Superior temporal gyrus (tissue), 1 donor: Measurements from ENCODE around the gene E2F2.

Experiments
- DNase-seq: peaks from one replicate; pipeline ENCODE4 v3.0.0-alpha.2; 2016; ENCODE audit errors: extremely low spot score

The E2F2 gene

GRCh38 chr1:23462766-23463165 lies 68.3 kb downstream of the E2F2 start:
- DNase-seq: no peak

DNA sequence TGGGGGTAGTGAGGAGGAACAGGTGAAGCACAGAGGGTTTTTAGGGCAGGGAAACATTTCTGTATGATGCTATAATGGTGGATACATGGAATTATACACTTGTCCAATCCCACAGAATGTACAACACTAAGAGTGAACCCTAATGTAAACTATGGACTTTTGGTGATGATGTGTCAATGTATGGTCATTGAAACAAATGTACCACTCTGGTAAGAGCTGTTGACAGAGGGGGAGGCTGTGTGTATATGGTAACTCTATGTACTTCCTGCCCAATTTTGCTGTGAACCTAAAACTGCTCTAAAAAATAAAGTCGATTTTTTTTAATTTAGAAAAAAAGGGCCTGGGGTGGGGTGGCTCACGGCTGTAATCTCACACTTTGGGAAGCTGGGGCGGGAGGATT lies 70.0 kb downstream of the E2F2 start:
- DNase-seq: no peak

DNA sequence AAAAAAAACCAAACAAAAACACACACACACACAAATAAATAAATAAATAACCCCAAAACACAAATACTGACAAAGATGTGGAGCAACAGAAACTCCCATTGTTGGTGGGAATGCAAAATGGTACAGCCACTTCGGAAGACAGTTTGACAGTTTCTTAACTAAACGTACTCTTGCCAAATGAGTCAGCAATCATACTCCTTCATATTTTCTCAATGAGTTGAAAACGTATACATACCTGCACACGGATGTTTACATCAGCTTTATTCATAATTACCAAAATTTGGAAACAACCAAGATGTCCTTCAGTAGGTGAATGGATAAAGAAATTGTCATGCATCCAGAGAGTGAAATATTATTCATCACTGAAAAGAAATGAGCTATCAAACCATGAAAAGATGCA lies 70.5 kb downstream of the E2F2 start:
- DNase-seq: no peak

- DNase-seq: no peak
Measured at GRCh38 chr1:23459338-23459757, 71.7 kb downstream of the E2F2 start.
